ENCODE data around the gene SLC30A9. TPM values are rescaled to one million over a fixed set of nuclear protein-coding genes. Genes with fewer than 3 reads are reported as not detected.
A peak's percentile ranks its signal among the peaks of the same experiment; 100 is the strongest.

SLC30A9 gene
- total RNA-seq, 2 donors from 2014 or later = 61.4 to 71.6 TPM

DNA sequence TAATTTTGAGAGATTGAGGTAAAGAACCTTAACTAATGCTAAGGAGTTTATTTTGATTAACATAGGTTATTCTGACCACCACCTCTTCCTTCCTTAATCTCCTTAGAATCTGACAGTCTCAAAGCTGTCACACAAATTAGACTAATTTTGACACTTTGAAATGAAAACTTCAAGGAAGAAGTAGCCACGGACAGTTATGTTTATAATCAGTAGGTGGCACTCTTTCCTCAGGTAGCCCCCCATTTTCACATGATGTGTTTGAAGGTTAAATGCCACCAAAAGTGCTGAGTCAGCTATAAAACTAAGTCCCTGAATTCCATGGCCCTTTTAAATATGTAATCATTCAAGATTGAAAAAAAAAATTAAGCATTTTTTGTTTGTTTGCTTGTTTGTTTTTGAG, 32.7 kb upstream of the SLC30A9 start:
- Histone ChIP-seq H3K27me3 (replicated peaks; ENCODE audit: insufficient read depth) (no peaks in the 10 kb centered on the region), H3K4me3 (no peak overlapping the region), H3K27ac (no peak overlapping the region), H3K4me1 (replicated peaks) (no peaks in the 10 kb centered on the region), H3K36me3 (no peaks in the 10 kb centered on the region), H3K9me3 (no peaks in the 10 kb centered on the region)
- TF ChIP-seq, protein P1, sequence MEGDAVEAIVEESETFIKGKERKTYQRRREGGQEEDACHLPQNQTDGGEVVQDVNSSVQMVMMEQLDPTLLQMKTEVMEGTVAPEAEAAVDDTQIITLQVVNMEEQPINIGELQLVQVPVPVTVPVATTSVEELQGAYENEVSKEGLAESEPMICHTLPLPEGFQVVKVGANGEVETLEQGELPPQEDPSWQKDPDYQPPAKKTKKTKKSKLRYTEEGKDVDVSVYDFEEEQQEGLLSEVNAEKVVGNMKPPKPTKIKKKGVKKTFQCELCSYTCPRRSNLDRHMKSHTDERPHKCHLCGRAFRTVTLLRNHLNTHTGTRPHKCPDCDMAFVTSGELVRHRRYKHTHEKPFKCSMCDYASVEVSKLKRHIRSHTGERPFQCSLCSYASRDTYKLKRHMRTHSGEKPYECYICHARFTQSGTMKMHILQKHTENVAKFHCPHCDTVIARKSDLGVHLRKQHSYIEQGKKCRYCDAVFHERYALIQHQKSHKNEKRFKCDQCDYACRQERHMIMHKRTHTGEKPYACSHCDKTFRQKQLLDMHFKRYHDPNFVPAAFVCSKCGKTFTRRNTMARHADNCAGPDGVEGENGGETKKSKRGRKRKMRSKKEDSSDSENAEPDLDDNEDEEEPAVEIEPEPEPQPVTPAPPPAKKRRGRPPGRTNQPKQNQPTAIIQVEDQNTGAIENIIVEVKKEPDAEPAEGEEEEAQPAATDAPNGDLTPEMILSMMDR (IDR thresholded peaks at IDR 0.05) = peak in 3 of 4 experiments; percentile 16 to 32 (median 17)
- no peak for TF ChIP-seq POLR2A (IDR thresholded peaks at IDR 0.05)
- WGBS = 38% methylated on average over 1 of the region's 1 CpG
- DNase-seq (ENCODE audit: low spot score) = no peak
- intact Hi-C loops (cut with DNase I) = no loop called here

DNA sequence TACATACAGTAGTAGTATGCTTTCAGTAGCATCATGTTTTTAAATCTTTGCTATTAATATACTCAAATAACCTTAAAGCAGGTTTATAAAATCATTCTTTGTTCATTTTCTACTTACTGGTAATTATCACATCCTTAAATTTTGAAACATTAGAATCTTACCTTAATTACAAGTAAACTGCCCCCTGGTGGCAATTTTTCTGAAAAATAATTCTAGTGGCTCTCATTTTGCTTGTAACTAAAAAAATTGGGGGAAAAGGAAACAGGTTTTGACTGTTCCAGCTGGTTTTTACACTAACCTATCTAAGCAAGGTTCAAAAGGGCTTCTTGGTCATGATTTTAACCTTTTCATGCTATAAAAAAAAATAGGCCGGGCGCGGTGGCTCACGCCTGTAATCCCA, 27.2 kb upstream of the SLC30A9 start:
- no peak for TF ChIP-seq POLR2A (IDR thresholded peaks at IDR 0.05)
- no peak for TF ChIP-seq POLR2AphosphoS5 (IDR thresholded peaks at IDR 0.05)
- TF ChIP-seq, protein P1 (IDR thresholded peaks at IDR 0.05) = no peak
- 92% methylated on average over 4 of the region's 4 CpGs for WGBS
- Histone ChIP-seq H3K4me1 (replicated peaks) (no peaks in the 10 kb centered on the region), H3K27me3 (replicated peaks; ENCODE audit: insufficient read depth) (no peaks in the 10 kb centered on the region), H3K9me3 (no peaks in the 10 kb centered on the region), H3K27ac (no peak overlapping the region), H3K36me3 (no peaks in the 10 kb centered on the region), H3K4me3 (no peak overlapping the region)
- DNase-seq (ENCODE audit: low spot score) = no peak
- intact Hi-C loops (cut with DNase I) = no loop called here

DNA sequence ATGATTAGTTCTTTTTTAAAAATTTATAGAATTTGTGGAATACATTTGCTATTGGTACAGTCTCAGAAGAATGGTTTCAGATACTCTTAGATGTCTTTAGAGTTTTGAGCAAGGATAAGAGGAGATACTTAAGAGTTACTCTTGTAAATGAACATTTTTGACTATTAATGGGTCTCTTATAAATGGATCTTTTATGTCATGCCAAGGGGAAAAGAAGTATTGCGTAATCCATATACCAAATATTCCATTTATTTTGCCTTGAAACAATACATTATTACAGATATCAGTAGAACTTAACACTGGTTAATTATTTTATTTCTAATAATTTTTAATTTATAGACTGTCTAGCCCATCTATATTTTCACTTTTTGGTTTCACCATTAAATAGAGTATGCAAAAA, 25.9 kb upstream of the SLC30A9 start:
- no peaks in the 10 kb centered on the region for H3K9me3 ChIP-seq
- TF ChIP-seq, protein P1 (IDR thresholded peaks at IDR 0.05) = no peak
- TF ChIP-seq POLR2AphosphoS5 (IDR thresholded peaks at IDR 0.05) (no peak), POLR2A (IDR thresholded peaks at IDR 0.05) (no peak)
- no peak for DNase-seq (ENCODE audit: low spot score)
- no peaks in the 10 kb centered on the region for H3K27me3 ChIP-seq (replicated peaks; ENCODE audit: insufficient read depth)
- H3K36me3 ChIP-seq = no peaks in the 10 kb centered on the region
- 98% methylated on average over 1 of the region's 1 CpG for WGBS
- no peaks in the 10 kb centered on the region for H3K4me1 ChIP-seq (replicated peaks)
- no peak overlapping the region for H3K4me3 ChIP-seq
- intact Hi-C loops (cut with DNase I) = no loop called here
- no peak overlapping the region for H3K27ac ChIP-seq

DNA sequence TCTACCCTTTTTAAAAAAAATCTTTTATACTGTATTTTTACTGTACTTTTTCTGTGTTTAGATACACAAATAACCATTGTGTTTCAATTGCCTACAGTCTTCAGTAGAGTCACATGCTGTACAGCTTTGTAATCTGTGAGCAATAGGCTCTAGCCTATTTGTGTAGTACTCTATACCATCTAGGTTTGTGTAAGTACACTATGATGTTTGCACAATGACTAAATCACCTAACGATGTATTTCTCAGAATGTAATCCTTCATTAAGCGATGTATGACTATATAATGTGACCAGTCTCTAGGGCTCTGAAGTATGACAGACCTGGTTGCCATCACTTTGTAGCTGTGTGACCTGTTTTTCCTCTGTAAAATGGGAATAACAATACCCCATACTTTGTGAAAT, 22.9 kb upstream of the SLC30A9 start:
- Histone ChIP-seq H3K4me3 (no peak overlapping the region), H3K36me3 (no peaks in the 10 kb centered on the region), H3K4me1 (replicated peaks) (no peaks in the 10 kb centered on the region), H3K27ac (no peak overlapping the region), H3K27me3 (replicated peaks; ENCODE audit: insufficient read depth) (no peaks in the 10 kb centered on the region), H3K9me3 (no peaks in the 10 kb centered on the region)
- TF ChIP-seq POLR2AphosphoS5 (IDR thresholded peaks at IDR 0.05) (no peak), POLR2A (IDR thresholded peaks at IDR 0.05) (no peak)
- TF ChIP-seq, protein P1 (IDR thresholded peaks at IDR 0.05) = no peak
- intact Hi-C loops (cut with DNase I) = no loop called here
- whole genome bisulfite sequencing = 90% methylated on average over 2 of the region's 2 CpGs
- DNase-seq (ENCODE audit: low spot score) = no peak

DNA sequence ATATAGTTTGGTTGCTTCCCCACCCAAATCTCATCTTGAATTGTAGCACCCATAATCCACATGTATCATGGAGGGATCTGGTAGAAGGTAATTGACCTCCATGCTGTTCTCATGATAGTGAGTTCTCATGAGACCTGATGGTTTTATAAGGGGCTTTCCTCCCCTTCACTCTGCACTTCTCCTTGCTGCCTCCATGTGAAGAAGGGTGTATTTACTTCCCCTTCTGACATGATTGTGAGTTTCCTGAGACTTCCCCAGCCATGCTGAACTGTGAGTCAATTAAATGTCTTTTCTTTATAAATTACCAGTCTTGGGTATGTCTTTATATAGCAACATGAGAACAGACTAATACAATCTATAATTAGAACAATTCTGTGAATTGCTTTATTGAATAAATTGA, 20.7 kb upstream of the SLC30A9 start:
- no peaks in the 10 kb centered on the region for H3K27me3 ChIP-seq (replicated peaks; ENCODE audit: insufficient read depth)
- no peak overlapping the region for H3K4me3 ChIP-seq
- no peaks in the 10 kb centered on the region for H3K4me1 ChIP-seq (replicated peaks)
- no peak overlapping the region for H3K27ac ChIP-seq
- DNase-seq (ENCODE audit: low spot score) = no peak
- intact Hi-C loops (cut with DNase I) = no loop called here
- no peaks in the 10 kb centered on the region for H3K9me3 ChIP-seq
- TF ChIP-seq, protein P1 (IDR thresholded peaks at IDR 0.05) = no peak
- TF ChIP-seq POLR2A (IDR thresholded peaks at IDR 0.05) (no peak), POLR2AphosphoS5 (IDR thresholded peaks at IDR 0.05) (no peak)
- H3K36me3 ChIP-seq = no peaks in the 10 kb centered on the region

Measured in prostate gland (tissue), 2 donors.